PC-9 (cell line): ENCODE results near the gene ACOX1.

Source experiments
- CTCF ChIP-seq: fragments of 200-600 bp; sonication (generic); conservative IDR thresholded peaks from 2 replicates; pipeline ENCODE4 v1.6.1; 2017; ENCODE audit warnings: mixed run types, antibody characterized with exemption, mild to moderate bottlenecking, moderate library complexity
- EZH2 ChIP-seq: fragments of 200-600 bp; sonication (generic); IDR thresholded peaks from 2 replicates; pipeline ENCODE4 v1.8.0; 2017; ENCODE audit warnings: antibody characterized with exemption, low read depth

DNA sequence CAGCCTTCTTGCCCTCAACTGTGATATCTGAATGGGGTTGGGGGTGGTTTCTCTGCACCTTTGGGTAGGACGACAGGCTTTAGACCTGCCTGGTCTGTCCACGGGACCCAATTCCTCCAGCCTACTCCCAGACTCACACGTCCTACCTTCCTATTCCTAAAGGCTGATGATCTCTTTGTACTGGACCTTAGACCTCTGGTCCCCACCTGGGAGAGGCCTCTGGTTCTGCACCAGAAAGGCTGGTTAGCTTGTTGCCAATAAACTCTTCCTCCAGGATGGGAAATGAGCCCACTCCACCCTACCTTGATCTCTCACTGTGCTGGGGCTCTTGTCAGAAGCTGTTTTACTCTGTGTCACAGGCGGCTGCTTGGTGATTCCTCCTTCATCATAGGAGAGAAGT lies 52.5 kb downstream of the ACOX1 start:
- no peak for TF ChIP-seq CTCF
- no peak for TF ChIP-seq EZH2
